GM19467 (cell line): ENCODE data around the gene CCDC33.
A peak's percentile ranks its signal among the peaks of the same experiment; 100 is the strongest.
"Not testable (repeated sequence)": the region's sequence is repeated elsewhere in the genome, so short reads cannot be mapped to it uniquely, and the experiment has no call there.

ENCODE experiments used
- ATAC-seq: cut with Tn5 transposase; IDR thresholded peaks from one replicate; pipeline ENCODE4 v1.9.1; 2021; ENCODE audit warnings: mild to moderate bottlenecking, moderate library complexity; ENCODE audit not compliant: unreplicated experiment

CCDC33 gene

GRCh38 chr15:74356050-74356449 lies 119.9 kb downstream of the CCDC33 start:
- ATAC-seq: not testable (repeated sequence)

- ATAC-seq: not testable (repeated sequence)
These were observed 121.4 kb downstream of the CCDC33 start for GRCh38 chr15:74357514-74357913.

GRCh38 chr15:74359376-74359775 lies 123.2 kb downstream of the CCDC33 start:
- ATAC-seq: not testable (repeated sequence)

- ATAC-seq: not testable (repeated sequence)
These were observed 124.7 kb downstream of the CCDC33 start for GRCh38 chr15:74360855-74361254.

- no peak for ATAC-seq
These were observed 126.4 kb downstream of the CCDC33 start for GRCh38 chr15:74362482-74362881.

- no peak for ATAC-seq
These were observed 128.9 kb downstream of the CCDC33 start for GRCh38 chr15:74364936-74365597.

- ATAC-seq: no peak
These were observed 129.7 kb downstream of the CCDC33 start for GRCh38 chr15:74365598-74366445.

GRCh38 chr15:74367296-74367854 lies 131.2 kb downstream of the CCDC33 start, which contains the start of gene CYP11A1:
CYP11A1 (minus strand) TSS chr15:74367646; CDS start chr15:74367585, 61 bp downstream.
- ATAC-seq: no peak

- ATAC-seq: no peak
These were observed 132.0 kb downstream of the CCDC33 start for GRCh38 chr15:74368121-74368520.

GRCh38 chr15:74369084-74369745 lies 133.1 kb downstream of the CCDC33 start:
- no peak for ATAC-seq

- no peak for ATAC-seq
These were observed 133.6 kb downstream of the CCDC33 start for GRCh38 chr15:74369756-74370155.

- no peak for ATAC-seq
These were observed 134.3 kb downstream of the CCDC33 start for GRCh38 chr15:74370471-74370870.

- no peak for ATAC-seq
These were observed 137.0 kb downstream of the CCDC33 start for GRCh38 chr15:74373056-74373650.

- ATAC-seq: peak; percentile 60
These were observed 137.9 kb downstream of the CCDC33 start for GRCh38 chr15:74373731-74374647.

- ATAC-seq: peak; percentile 17
These were observed 138.6 kb downstream of the CCDC33 start for GRCh38 chr15:74374648-74375302.

- no peak for ATAC-seq
These were observed 139.2 kb downstream of the CCDC33 start for GRCh38 chr15:74375303-74375693.

- no peak for ATAC-seq
These were observed 140.1 kb downstream of the CCDC33 start for GRCh38 chr15:74376226-74376625.

- ATAC-seq: no peak
These were observed 140.9 kb downstream of the CCDC33 start for GRCh38 chr15:74376825-74377581.
